GM20431 (cell line): Measurements from ENCODE around the gene CTXN1.

Experiments
- in situ Hi-C: fragments of 300-500 bp; cut with MseI, MboI; formaldehyde crosslinking; loops from one replicate; pipeline ENCODE4 v1.15.0; 2020; ENCODE audit warnings: low sequenced_read_pairs; ENCODE audit not compliant: unreplicated experiment

Gene CTXN1

GRCh38 chr19:7883105-7883504 is 42.8 kb downstream of the CTXN1 start:
- in situ Hi-C loops = no loop called here

DNA sequence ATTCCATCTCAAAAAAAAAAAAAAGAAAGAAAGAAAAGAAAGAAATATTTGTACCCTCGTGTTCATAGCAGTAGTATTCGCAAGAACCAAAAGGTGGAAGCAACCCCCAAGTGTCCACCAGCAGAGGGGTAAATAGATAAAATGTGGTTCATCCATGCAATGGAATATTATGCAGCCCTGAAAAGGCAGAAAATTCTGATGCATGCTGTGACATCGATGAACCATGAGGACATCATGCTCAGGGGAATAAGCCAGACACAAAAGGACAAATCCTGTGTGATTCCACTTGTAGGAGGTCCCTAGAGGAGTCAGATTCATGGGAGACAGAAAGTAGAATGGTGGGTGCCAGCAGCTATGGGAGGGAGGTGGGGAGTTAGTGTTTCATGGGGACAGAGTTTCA is 44.0 kb downstream of the CTXN1 start:
- in situ Hi-C loops = no loop called here

DNA sequence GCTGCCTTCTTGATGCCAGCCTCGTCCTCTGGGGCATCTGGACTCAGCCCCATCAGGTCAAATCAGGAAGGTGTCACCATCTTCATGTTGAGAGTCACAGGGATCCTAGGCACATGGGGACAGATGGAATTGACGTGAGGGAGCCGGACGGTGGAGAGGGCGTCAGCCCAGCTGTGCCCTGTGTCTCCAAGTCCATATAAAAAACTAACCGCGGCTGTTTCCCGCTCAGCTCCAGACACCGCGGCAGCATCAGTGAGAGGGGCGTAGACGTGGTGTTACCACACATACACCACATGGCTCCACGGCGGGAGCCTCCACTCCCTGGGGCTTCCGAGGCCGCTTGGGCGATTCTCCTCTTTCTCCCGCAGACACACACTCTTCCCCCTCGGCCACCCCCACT is 46.1 kb downstream of the CTXN1 start:
- in situ Hi-C loops = no loop called here

- in situ Hi-C loops = no loop called here
Measured at GRCh38 chr19:7879111-7879807, 46.7 kb downstream of the CTXN1 start.

GRCh38 chr19:7877249-7877836 is 48.6 kb downstream of the CTXN1 start:
- in situ Hi-C loops = no loop called here

GRCh38 chr19:7874897-7875273 is 51.0 kb downstream of the CTXN1 start:
- in situ Hi-C loops = no loop called here
